ENCODE data around the gene SLC6A19. TPM values are rescaled to one million over a fixed set of nuclear protein-coding genes. Genes with fewer than 3 reads are reported as not detected.

SLC6A19 gene
- total RNA-seq, 1 donor from 2014 or later, result not detected

DNA sequence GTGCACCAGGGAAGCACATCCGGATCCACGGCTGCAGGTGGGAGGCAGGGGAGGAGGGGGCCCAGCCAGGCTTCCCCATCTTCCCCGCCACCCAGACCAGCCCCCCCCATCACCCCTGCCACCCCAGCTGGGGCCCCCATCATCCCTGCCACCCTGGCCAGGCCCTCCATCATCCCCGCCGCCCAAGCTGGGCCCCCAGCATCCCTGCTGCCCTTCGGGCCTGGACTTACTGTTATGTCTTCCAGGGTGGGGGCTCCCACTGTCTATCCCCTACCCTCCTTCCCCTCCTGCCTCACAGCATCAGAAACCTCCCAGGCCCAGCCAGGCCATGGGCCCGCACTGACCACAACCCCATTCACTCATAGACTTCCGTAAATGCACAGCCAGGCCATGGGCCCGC, 51.3 kb downstream of the SLC6A19 start:
- H3K4me3 ChIP-seq, result no peak overlapping the region
- no peaks in the 10 kb centered on the region for H3K9me3 ChIP-seq
- no peaks in the 10 kb centered on the region for H3K27me3 ChIP-seq
- intact Hi-C loops (cut with DNase I), result no loop called here
- DNase-seq (ENCODE audit: extremely low spot score in 2 of 2), result no peak
- H3K36me3 ChIP-seq, result no peaks in the 10 kb centered on the region
- H3K4me1 ChIP-seq, result no peaks in the 10 kb centered on the region
- H3K27ac ChIP-seq, result no peak overlapping the region
- TF ChIP-seq POLR2AphosphoS5 (IDR thresholded peaks at IDR 0.05; ENCODE audit: insufficient read depth in 1 of 2, low read depth in 1 of 2) (no peak), POLR2A (IDR thresholded peaks at IDR 0.05) (no peak)
- TF ChIP-seq, protein P1, sequence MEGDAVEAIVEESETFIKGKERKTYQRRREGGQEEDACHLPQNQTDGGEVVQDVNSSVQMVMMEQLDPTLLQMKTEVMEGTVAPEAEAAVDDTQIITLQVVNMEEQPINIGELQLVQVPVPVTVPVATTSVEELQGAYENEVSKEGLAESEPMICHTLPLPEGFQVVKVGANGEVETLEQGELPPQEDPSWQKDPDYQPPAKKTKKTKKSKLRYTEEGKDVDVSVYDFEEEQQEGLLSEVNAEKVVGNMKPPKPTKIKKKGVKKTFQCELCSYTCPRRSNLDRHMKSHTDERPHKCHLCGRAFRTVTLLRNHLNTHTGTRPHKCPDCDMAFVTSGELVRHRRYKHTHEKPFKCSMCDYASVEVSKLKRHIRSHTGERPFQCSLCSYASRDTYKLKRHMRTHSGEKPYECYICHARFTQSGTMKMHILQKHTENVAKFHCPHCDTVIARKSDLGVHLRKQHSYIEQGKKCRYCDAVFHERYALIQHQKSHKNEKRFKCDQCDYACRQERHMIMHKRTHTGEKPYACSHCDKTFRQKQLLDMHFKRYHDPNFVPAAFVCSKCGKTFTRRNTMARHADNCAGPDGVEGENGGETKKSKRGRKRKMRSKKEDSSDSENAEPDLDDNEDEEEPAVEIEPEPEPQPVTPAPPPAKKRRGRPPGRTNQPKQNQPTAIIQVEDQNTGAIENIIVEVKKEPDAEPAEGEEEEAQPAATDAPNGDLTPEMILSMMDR (IDR thresholded peaks at IDR 0.05), result no peak

- intact Hi-C loops (cut with DNase I), result no loop called here
- Histone ChIP-seq H3K27ac (no peak overlapping the region), H3K36me3 (no peaks in the 10 kb centered on the region), H3K4me1 (no peaks in the 10 kb centered on the region), H3K27me3 (no peaks in the 10 kb centered on the region), H3K9me3 (no peaks in the 10 kb centered on the region), H3K4me3 (no peak overlapping the region)
- no peak for DNase-seq (ENCODE audit: extremely low spot score in 2 of 2)
- TF ChIP-seq, protein P1 (IDR thresholded peaks at IDR 0.05), result no peak
- no peak for TF ChIP-seq POLR2A (IDR thresholded peaks at IDR 0.05)
- TF ChIP-seq POLR2AphosphoS5 (IDR thresholded peaks at IDR 0.05; ENCODE audit: insufficient read depth in 1 of 2, low read depth in 1 of 2), result no peak
These were observed 52.2 kb downstream of the SLC6A19 start for GRCh38 chr5:1253456-1254105.

- TF ChIP-seq, protein P1 (IDR thresholded peaks at IDR 0.05), result no peak
- TF ChIP-seq POLR2AphosphoS5 (IDR thresholded peaks at IDR 0.05; ENCODE audit: insufficient read depth in 1 of 2, low read depth in 1 of 2) (no peak), POLR2A (IDR thresholded peaks at IDR 0.05) (no peak)
- intact Hi-C loops (cut with DNase I), result no loop called here
- Histone ChIP-seq H3K9me3 (no peaks in the 10 kb centered on the region), H3K27ac (no peak overlapping the region), H3K27me3 (no peaks in the 10 kb centered on the region), H3K4me3 (no peak overlapping the region), H3K36me3 (no peaks in the 10 kb centered on the region), H3K4me1 (no peaks in the 10 kb centered on the region)
- DNase-seq (ENCODE audit: extremely low spot score in 2 of 2), result no peak
These were observed 52.8 kb downstream of the SLC6A19 start for GRCh38 chr5:1254196-1254595.

DNA sequence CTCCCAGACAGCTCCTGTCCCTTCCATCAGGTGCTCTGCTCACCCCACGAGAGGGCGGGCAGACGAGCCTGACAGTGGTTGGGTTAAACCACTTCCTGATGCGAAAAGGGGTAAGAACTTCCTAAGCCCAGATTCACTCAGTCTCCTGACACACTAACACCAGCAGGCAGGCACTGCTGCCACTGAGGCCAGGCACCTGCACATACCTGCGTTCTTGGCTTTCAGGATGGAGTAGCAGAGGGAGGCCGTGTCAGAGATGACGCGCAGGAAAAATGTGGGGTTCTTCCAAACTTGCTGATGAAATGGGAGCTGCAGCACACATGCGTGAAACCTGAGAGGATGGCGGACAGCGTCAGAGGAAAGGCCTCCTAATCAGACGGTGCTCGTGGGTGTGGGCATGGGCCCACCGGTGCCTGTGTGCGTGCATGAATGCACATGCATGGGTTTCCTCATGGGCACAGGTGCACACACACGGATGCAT, 53.7 kb downstream of the SLC6A19 start:
- intact Hi-C loops (cut with DNase I), result no loop called here
- Histone ChIP-seq H3K27me3 (no peaks in the 10 kb centered on the region), H3K4me3 (no peak overlapping the region), H3K36me3 (no peaks in the 10 kb centered on the region), H3K4me1 (no peaks in the 10 kb centered on the region), H3K27ac (no peak overlapping the region), H3K9me3 (no peaks in the 10 kb centered on the region)
- TF ChIP-seq POLR2A (IDR thresholded peaks at IDR 0.05) (no peak), POLR2AphosphoS5 (IDR thresholded peaks at IDR 0.05; ENCODE audit: insufficient read depth in 1 of 2, low read depth in 1 of 2) (no peak)
- TF ChIP-seq, protein P1 (IDR thresholded peaks at IDR 0.05), result no peak
- DNase-seq (ENCODE audit: extremely low spot score in 2 of 2), result no peak

DNA sequence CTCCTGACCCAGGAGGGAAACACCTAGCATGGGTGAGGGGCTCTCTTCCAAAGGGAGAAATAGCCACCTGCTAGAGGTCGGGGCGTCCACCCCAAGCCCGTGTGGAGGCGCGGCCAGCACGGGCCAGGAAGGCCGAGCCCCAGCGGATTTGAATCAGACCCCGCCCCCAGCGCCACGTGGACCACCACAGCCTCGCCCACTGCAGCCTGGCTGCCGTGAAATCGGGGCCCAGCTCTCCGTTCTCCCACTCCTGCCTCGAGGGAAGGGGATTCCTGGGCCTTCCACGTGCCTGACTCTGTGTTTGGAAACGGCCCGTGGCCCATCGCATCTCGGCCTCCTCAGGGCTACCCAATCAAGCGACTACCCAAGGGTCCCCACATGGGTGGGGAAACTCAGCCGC, 55.4 kb downstream of the SLC6A19 start:
- Histone ChIP-seq H3K4me1 (no peaks in the 10 kb centered on the region), H3K36me3 (no peaks in the 10 kb centered on the region), H3K4me3 (no peak overlapping the region), H3K27ac (no peak overlapping the region), H3K9me3 (no peaks in the 10 kb centered on the region), H3K27me3 (no peaks in the 10 kb centered on the region)
- no peak for DNase-seq (ENCODE audit: extremely low spot score in 2 of 2)
- TF ChIP-seq, protein P1 (IDR thresholded peaks at IDR 0.05), result no peak
- TF ChIP-seq POLR2AphosphoS5 (IDR thresholded peaks at IDR 0.05; ENCODE audit: insufficient read depth in 1 of 2, low read depth in 1 of 2) (no peak), POLR2A (IDR thresholded peaks at IDR 0.05) (no peak)
- intact Hi-C loops (cut with DNase I), result no loop called here
